Nephron (organoid): Measurements from ENCODE around the gene CDKN1A.

Source experiments
- H3K27ac Mint-ChIP-seq, 3 experiments: 2 replicates each; pipeline ENCODE4 v1.8.0; 2020; ENCODE audit warnings: mixed read lengths in 3 of 3, mild to moderate bottlenecking in 2 of 3, moderate library complexity in 1 of 3
- H3K27me3 Mint-ChIP-seq: 2 replicates; pipeline ENCODE4 v1.8.0; 2021; ENCODE audit warnings: low read depth, mild to moderate bottlenecking, moderate library complexity, mixed read lengths
- H3K36me3 Mint-ChIP-seq: 2 replicates; pipeline ENCODE4 v1.8.0; 2020; ENCODE audit warnings: low read depth, mixed read lengths
- H3K4me1 Mint-ChIP-seq: 2 replicates; pipeline ENCODE4 v1.8.0; 2020; ENCODE audit warnings: mixed read lengths
- H3K4me3 Mint-ChIP-seq, 3 experiments: 2 replicates each; pipeline ENCODE4 v1.8.0; 2020; ENCODE audit warnings: mild to moderate bottlenecking in 3 of 3, mixed read lengths in 3 of 3, moderate library complexity in 2 of 3
- H3K9me3 Mint-ChIP-seq: 2 replicates; pipeline ENCODE4 v1.8.0; 2020; ENCODE audit warnings: mixed read lengths
- CTCF ChIP-seq, 3 experiments: fragments of 200-600 bp; sonication (generic); IDR thresholded peaks; one replicate each; pipeline ENCODE4 v1.5.0; 2021; ENCODE audit warnings: antibody characterized with exemption in 3 of 3; ENCODE audit not compliant: unreplicated experiment in 3 of 3

The CDKN1A gene

GRCh38 chr6:36676141-36677058, 2.1 kb upstream of the CDKN1A start:
- Mint-ChIP-seq H3K4me3 (peak overlapping the region; percentile 81 to 95 (median 88)), H3K9me3 (no peaks in the 10 kb centered on the region), H3K27me3 (peaks cover 31% of the 10 kb centered on the region), H3K27ac (peak overlapping the region; percentile 28 to 86 (median 80)), H3K4me1 (peaks cover 43% of the 10 kb centered on the region), H3K36me3 (no peaks in the 10 kb centered on the region)
- TF ChIP-seq CTCF (IDR thresholded peaks at IDR 0.05; ENCODE audit: unreplicated experiment in 3 of 3), result no peak

GRCh38 chr6:36677059-36677749, 1.3 kb upstream of the CDKN1A start:
- TF ChIP-seq CTCF (IDR thresholded peaks at IDR 0.05; ENCODE audit: unreplicated experiment in 3 of 3), result no peak
- Mint-ChIP-seq H3K36me3 (no peaks in the 10 kb centered on the region), H3K4me3 (peak overlapping the region; percentile 81 to 95 (median 88)), H3K4me1 (peaks cover 45% of the 10 kb centered on the region), H3K27me3 (peaks cover 31% of the 10 kb centered on the region), H3K9me3 (no peaks in the 10 kb centered on the region), H3K27ac (peak overlapping the region; percentile 28 to 66 (median 56))

- Mint-ChIP-seq H3K27me3 (peaks cover 31% of the 10 kb centered on the region), H3K36me3 (no peaks in the 10 kb centered on the region), H3K4me3 (peak overlapping the region; percentile 81 to 95 (median 88)), H3K27ac (peak overlapping the region; percentile 82 to 89 (median 88)), H3K9me3 (no peaks in the 10 kb centered on the region), H3K4me1 (peaks cover 50% of the 10 kb centered on the region)
- TF ChIP-seq CTCF (IDR thresholded peaks at IDR 0.05; ENCODE audit: unreplicated experiment in 3 of 3), result no peak
These were observed 594 bp upstream of the CDKN1A start for GRCh38 chr6:36677753-36678487.

- no peak for TF ChIP-seq CTCF (IDR thresholded peaks at IDR 0.05; ENCODE audit: unreplicated experiment in 3 of 3)
- Mint-ChIP-seq H3K36me3 (peaks cover 5% of the 10 kb centered on the region), H3K27ac (peak overlapping the region in 2 of 3 experiments; percentile 88 to 89), H3K27me3 (peaks cover 25% of the 10 kb centered on the region), H3K4me3 (peak overlapping the region; percentile 95 to 99 (median 97)), H3K9me3 (no peaks in the 10 kb centered on the region), H3K4me1 (peaks cover 51% of the 10 kb centered on the region)
These were observed 724 bp downstream of the CDKN1A start for GRCh38 chr6:36679043-36679833.
